Stimulated activated CD4-positive, alpha-beta T cell treated with anti-CD3 and anti-CD28 coated beads, Interleukin-15, amount 100 ng/mL, for 1 hour (primary cell): ENCODE results near the gene PCBP3.
"Not testable (repeated sequence)": the region's sequence is repeated elsewhere in the genome, so short reads cannot be mapped to it uniquely, and the experiment has no call there.

Experiments used
- DNase-seq, 2 donors: peaks; one replicate each; pipeline ENCODE4 v3.0.0-alpha.2; 2020; ENCODE audit warnings: low read depth in 1 of 2, low spot score in 1 of 2

PCBP3 gene

DNA sequence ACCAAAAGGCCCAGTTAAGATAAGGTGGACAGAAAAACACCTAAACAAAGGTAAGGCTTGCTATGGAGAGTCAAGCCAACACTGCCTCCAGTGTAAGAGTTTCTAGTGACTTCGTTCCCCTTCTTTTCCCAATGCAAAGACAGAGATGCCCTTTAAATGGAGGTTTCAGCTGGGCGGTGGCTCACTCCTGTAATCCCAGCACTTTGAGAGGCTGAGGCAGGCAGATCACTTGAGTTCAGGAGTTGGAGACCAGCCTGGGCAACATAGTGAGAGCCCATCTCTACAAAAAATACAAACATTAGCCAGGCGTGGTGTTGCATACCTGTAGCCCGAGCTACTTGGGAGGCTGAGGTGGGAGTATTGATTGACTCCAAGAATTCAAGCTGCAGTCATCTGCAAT lies 314.0 kb downstream of the PCBP3 start:
- DNase-seq, result no peak

DNA sequence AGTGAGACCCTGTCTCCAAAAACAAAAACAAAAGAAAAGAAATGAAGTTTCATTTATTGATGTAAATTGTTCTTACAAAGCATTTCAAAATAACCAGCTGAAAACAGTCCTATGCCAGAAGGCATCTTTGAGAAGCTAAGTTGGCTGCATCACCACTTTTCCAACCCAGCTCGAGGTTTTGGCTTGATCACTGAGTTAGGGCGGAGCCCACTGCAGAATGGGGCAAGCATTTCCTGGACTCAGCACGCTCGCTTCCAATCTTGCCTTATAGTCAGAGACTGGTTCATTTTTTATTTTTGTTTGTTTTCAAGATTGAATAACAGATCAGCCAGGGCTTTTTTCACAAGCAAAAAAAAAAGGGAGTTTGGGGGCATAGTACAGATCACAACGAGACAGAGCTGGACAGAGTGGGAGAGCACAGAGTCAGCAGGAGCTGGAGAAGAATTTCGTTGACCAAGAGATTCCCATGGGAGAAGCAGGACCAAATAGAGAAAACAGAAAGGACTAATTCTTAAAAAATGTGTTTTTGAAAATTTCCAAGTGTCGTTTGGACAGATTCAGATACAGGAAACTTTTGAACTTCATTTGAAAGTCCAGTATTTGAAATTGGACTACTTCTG lies 314.6 kb downstream of the PCBP3 start:
- DNase-seq, result no peak

DNA sequence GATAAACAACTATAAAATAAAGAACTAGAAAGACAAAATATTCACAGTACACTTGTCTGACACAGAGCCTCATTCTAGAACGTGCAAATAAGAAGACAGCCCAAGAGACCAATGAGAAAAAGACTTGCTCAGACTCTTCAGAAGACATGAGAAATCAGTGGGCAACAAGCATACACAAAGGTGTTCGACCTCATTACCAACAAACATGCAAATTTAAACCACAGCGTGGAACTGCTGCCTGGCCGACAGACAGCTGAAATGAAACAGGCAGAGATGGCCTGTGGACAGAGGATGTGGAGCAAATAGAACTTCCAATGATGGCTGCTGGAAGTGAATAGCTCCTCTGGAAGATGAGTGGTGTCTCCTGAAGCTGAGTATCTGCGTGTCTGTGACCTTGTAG lies 315.7 kb downstream of the PCBP3 start:
- DNase-seq, result no peak

DNA sequence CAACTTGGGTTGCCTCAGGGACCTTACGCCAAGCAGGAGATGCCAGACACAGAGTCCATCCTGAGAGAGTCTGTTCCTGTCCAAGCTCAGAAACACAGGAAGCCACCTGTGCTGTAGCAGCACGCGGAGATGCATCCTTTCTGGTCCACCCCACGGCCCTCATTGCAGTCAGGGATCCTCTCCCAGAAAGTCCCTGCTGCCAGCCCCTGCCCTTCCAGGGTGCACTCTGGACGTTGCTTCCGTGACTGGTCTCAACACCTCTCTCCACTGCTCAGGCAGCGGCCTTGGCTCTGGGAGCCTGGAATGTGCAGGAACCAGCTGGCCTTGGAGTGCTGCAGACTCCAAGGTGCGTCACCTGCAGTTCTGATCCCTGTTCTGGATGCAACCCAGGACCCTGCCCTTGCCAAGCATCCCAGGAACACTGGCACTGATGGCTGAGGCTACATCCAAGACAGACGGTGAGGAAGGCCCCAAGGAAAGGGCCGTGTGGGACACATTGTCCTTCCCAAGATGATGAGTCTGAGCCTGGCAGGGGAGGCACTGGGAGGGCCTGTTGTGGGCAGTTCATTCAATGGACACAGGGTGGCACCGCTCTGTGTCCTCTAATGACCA lies 316.4 kb downstream of the PCBP3 start:
- no peak for DNase-seq

DNA sequence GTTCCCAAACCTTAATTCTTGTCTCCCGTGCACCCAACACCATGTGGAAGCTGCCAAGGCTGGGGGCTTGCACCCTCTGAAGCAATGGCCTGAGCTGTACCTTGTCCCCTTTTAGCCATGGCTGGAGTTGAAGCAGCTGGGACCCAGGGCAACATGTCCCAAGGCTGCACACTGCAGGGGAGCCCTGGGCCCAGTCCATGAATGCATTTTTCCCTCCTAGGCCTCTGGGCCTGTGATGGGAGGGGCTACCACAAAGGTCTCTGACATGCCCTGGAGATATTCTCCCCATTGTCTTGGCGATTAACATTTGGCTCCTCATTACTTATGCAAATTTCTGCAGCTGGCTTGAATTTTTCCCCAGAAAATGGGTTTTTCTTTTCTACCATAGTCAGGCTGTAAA lies 317.9 kb downstream of the PCBP3 start:
- DNase-seq, result not testable (repeated sequence)

DNA sequence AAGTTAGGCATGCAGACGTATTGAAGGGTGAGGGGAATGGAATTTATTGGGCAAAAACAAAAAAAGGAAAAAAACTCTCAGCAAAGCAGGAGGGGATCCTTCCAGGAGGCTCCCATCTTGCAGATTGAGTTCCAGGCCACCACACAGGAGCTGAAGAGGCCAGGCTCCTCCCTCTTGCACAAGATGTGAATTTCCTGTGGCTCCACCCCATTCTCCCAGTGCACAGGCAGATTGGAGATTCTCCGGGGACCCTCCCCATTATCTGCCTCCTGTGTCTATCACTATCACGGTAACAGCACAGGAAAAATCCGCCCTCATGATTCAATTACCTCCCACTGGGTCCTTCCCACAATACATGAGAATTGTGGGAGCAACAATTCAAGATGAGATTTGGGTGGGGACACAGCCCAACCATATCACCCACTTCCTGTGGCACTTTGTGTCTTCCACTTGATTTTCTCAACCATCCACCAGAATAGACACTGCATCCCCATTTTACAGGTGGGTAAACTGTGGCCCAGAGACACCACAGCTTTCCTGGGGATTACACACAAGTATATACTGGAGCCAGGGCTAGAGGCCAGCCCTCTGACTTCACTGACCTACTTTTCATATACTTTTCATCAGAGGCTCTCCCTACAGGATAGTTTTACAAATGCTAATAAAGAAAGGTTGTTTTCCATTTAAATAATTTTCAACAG lies 319.2 kb downstream of the PCBP3 start:
- no peak for DNase-seq

DNA sequence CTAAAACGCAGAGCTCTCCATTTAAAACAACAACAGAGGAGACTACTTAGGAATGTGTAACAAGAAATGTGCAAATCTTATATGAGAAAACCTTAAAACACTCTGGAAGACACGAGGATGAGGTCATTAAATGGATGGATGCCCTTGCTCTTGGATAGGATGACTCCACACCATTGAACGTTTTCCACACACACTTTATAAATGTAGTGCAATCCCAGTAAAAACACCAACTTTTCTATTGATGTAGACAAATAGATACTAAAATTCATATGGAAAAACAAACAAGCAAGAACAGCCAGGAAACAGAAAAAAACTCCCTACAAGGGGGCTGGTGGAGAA lies 319.7 kb downstream of the PCBP3 start:
- DNase-seq, result no peak

DNA sequence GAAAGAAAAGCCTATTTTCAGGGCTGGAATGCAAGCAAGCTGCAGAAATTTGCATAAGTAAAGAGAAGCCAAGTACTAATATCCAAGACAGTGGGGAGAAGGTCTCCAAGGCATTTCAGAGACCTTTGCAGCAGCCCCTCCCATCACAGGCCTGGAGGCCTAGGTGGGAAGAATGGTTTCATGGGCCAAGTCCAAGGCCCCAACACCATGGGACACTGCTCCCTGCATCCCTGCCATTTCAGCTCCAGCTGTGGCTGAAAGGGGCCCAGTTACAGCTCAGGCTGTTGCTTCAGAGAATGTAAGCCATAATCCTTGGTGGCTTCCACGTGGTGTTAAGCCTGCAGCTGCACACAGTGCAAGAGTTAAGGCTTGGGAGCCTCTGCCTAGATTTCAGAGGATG lies 321.1 kb downstream of the PCBP3 start:
- DNase-seq, result no peak

DNA sequence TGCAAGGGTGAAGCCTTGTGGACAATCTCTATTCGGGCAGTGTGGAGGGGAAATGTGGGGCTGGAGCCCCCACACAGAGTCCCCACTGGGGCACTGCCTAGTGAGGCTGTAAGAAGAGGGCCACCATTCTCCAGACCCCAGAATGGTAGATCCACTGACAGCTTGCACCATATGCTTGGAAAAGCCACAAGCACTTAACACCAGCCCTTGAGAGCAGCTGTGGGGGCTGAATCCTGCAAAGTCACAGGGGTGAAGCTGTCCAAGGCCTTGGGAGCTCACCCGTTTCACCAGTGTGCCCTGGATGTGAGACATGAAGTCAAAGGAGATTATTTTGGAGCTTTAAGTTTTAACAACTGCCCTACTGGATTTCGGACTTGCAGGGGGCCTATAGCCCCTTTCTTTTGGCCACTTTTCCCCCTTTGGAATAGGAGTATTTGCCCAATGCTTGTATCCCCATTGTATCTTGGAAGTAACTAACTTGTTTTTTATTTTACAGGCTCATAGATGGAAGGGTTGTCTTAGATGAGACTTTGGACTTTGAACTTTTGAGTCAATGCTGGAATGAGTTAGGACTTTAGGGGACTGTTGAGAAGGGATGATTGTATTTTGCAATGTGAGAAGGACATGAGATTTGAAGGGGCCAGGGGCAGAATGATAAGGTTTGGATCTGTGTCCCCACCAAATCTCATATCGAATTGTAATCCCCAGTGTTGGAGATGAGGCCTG lies 321.7 kb downstream of the PCBP3 start:
- no peak for DNase-seq

DNA sequence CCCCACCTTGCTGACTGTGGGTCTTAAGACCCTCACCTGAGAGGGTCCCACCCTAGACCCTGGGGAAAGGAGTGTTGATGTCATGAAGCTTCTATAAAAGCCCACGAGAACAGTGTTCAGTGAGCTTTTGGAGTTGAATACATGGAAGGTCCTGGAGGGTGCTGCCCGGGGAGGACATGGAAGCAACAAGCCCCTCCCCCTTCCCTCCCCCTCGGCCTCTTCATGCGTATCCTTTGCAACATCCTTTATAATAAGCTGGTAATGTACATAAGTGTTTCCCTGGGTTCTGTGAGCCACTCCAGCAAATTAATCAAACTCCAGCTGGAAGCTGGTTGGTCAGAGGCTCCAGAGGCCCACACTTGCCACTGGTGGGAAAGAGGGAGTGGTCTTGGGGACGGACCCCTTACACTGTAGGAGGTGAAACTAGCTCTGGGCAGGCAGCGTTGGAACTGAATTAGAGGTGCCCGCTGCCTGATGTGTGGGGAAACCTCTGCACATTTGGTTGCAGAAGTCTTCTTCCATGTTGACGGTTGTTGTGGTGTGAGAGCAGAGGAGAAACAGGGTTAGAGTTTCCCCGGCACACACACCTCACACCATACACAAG lies 323.4 kb downstream of the PCBP3 start:
- DNase-seq, result no peak

DNA sequence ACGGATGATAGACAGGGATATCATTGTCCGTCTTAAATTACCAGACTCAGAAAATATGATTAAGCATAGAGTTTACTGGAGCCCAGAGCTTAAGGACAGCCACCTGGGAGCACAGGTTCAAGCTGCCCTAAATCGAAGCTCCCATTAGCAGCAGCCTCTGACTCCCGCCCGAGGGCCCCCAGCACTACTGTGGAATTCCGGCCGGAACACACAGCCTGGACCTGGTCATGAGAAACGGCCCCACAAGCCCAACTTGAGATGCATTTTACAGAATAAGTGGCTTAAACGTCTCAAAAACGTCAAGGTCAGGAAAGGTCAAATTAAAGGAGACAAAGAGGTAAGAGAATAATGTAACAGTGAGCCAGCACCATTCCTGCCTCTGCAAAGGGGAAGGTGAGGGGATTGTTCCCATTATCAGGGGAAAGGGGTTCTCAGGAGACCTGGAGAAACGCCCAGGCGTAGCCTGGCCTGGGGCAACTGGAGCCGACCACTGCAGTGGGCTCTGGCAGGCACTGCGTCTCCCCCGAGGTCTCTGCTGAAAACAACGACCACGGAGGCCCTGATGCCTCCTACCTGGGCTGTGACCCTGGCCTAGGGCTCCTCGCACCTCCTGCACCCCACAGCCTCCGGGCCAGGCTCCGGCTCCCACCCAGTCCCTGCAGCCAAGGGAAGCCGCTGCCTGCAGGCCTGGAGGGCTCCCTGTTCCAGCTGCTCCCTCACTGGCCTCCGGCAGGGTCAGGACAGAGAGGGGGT lies 326.6 kb downstream of the PCBP3 start:
- no peak for DNase-seq

DNA sequence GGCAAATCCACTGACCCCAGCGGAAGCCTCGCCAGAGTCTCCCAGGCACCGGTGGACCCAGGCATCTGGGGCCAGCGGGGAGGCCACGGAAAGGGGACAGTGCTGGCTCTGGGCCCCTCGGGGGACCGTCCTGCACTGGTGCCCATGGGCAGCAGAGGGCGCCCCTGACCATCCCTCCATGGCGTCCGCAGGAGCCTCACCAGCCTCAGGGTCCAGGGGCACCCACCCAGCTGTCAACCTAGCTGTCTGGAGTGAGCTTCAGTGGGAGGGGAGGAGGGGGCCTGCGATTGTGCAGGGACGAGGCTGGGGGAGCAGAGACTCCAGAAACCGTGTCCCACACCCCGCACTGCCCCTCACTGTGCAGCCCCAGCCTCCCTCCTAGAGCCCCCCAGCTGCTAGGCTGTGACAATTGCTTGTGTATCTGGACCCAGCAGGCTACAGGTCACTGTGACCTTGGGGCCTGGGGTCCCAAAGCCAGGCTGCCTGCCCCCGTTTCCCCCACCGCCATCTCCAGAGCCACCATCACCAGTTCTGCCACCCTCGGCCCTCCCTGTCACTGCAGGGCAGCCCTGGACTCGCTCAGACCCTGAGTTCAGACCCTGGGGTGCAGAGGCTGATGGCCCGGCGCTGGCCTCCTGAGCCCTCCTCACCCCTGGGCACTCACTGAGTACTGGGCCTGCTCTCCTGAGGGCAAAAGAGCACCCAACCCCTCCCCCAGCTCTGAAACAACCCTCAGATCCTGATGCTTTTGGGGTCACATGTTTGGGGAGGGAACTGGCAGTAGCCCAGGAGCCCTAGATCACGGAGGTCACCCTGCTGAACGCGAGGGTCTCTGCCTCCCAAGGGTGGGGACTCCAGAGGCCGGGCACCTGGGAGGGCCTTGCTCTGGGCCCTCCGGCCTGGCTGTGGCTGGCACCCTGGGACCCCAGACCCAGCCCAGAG lies 327.4 kb downstream of the PCBP3 start:
- DNase-seq, result peak in 1 of 2 donors; percentile 47

DNA sequence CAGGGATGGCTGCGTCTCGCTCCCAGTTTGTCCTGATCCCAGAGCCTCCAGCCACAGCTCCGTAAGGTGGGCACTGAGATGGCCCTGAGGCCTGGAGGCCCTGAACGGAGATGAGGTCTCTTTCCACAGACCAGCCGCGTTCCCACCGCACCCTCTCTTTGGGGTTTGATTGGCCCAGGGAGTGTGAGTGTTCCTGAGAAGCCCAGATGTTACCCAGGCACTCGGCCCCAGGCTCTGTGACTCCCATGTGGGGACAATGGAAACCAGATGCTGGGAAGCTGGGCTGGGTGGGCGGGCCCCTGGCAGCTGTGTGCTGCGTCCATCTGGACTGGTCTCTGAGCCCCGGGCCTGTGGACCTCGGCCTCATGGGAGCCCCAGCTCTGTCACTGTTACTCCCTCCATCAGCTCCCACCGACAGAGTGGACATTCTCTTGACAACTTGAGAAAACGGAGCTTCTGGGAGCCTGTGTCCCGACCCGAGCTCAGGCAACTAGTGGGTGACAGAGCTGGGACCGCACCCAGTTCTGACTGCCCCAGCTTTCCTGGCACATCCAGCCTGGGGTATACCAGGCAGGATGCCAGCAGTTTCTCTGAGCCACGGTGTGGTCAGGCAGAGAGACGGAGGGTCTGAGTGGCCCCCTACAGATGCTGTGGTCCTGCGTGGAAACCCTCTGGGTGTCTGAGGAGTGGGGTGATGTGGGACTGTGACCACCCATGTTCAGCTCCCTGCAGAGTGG lies 328.3 kb downstream of the PCBP3 start:
- DNase-seq, result no peak

DNA sequence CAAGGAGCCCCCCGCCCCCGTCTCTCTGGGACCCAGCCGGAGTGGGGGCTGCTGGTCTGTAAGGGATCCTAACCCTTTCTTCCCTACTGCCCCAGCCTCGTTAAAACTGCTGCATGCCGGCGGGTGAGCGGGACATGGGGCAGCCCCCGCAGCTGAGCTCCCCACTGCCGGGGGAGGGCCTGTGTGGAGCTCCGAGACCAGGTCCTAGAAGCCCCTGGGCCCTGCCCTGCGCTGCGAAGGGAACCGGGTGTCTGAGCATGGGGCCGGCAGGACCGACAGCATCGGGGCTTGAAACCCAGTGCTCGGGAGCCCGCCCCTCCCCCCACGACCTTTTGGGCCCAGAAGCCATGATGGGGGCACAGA lies 328.8 kb downstream of the PCBP3 start:
- DNase-seq, result no peak

DNA sequence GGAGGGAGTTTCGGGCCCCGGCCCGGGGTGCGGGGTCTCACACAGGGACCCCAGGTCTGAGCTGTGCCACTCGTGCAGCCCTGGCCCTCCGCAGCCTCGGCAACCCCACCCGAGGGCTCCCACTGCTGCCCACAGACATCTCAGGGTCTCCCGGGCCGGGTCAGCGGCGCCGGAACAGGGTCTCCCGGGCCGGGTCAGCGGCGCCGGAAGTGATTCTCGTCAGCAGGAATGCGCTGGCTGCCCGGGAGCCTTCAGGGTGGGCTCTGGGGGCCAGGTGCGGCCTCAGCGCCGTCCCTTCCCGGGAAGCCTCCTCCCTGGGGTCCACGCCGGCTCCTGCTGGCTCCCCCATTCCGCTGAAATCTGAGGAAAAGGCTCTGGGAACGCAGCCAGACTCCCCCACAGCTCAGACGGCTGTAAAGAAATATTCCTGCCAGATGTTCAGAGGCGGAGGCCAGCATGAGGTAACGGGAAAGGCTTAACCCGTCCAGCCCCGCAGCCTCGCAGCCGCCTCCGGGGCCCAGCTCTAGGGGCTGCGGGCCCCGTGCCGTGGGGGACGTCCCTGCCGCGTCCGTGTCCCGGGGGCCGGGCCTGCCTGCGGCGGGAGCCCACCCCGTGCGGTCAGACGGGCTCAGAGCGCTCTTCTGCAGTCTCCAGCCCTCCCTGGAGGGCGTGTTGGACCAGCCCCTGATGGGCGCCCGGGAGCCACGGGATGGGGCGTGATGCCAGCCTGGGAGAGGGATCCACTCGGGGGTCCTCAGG lies 329.4 kb downstream of the PCBP3 start:
- no peak for DNase-seq

DNA sequence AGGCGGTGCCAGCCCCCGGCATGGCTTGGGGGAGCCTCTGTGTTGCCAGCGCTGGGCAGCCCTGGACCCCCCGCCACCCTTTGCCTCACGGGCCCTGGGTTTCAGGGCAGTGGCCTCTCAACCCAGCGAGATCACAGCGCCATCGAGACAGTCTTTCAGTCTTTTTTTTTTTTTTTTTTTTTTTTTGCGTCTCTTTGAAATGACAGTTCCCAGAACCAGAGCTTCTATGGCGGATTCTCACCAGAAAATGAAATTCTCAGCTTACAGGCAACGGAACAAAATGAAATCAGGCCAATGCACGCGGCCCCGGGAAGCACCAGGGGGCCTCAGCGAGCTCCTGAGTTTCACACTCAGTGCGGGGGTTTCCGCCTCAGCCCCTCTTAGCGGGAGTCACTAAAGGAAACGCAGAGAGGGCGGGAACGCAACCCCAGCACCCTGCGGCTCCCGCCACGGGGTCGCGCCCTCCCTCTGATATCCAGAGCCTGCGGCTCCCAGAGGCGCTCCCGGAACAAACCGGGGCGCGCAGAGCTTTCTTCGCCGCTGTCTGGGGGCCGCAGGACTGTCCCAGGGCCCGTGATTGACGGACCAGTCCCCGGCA lies 330.0 kb downstream of the PCBP3 start:
- DNase-seq, result peak; percentile 63 to 74

DNA sequence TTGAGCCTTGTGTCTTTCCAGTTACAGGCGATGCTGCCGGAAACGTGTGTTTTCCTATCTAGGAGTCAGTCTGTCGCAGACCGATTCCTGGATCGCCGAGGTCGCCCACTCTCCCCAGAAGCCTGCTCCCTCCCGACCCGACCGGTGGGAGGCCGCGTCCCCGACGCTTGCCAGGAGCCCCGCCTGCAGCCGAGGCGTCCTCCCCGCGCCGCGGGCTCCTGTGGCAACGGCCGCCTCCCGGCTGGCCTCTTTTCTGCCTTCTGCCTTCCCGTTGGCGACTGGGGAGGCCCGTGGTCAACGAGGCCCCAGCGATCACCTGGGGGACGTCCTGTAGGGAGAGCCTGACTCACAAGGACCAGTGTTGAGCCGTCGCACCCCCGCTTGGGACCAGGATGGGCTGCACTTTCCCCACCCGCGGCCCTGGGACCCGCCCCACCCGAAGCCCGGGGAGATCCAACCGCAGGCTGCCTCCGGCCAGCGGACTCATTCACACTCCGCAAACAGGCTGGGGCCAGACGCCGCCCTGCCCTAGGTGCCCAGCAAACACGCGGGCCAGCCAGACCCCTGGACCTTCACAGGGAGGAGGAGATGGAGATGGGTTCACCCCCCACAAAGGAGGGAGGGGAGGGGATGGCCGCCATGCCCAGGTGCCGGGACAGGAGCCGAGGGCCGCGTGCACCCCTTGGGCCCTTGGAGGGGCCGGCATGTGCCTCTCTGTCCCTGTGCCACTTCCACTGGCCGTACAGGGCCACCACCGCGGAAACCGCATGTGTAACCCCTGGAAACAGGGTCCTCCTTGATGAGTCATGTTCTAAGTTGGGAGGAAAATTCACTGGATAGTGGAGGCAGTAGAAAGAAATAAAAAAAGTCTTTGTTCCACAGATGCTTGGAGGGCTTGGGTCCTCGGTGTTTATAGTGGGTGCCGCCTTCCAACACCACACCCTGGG lies 330.8 kb downstream of the PCBP3 start:
- DNase-seq, result no peak
